Body of pancreas (tissue), 4 donors: Measurements from ENCODE around the gene B2M.

ENCODE experiments used
- CTCF ChIP-seq, 7 experiments: fragments of 450-650 bp in 4 of 7; fragments of 200-600 bp in 3 of 7; sonication (generic) in 3 of 7; IDR thresholded peaks; one replicate each; pipeline ENCODE4 v1.5.1; 2016 to 2019; ENCODE audit warnings: antibody characterized with exemption in 7 of 7
- POLR2A ChIP-seq, 3 donors: fragments of 450-650 bp; IDR thresholded peaks; one replicate each; pipeline ENCODE4 v1.6.1; 2016; ENCODE audit warnings: antibody characterized with exemption in 3 of 3, mild to moderate bottlenecking in 2 of 3

GRCh38 chr15:44765036-44765435, 53.7 kb downstream of the B2M start:
- TF ChIP-seq CTCF (IDR thresholded peaks at IDR 0.05) (no peak), POLR2A (IDR thresholded peaks at IDR 0.05) (no peak)
